HepG2 (cell line): ENCODE results near the gene CCDC7. TPM values are rescaled to one million over a fixed set of nuclear protein-coding genes. Genes with fewer than 3 reads are reported as not detected.

Source experiments
- ATAC-seq: fragments of 200-7000 bp; cut with Tn5 transposase; 3 replicates; pipeline ENCODE4 v1.9.1; 2020; ENCODE audit warnings: mild to moderate bottlenecking, moderate library complexity
- BruUV-seq: library from RNA; stranded (reverse); fragments of 400-500 nt; replicated peaks from 2 replicates; lab custom pipeline; 2021; lab: Mats Ljungman, UMichigan
- CTCF ChIA-PET: fragments of 300-600 bp; formaldehyde crosslinking; extraction: SDS; loops from one replicate; lab custom pipeline; 2021; ENCODE audit warnings: low total read pairs, inconsistent platforms, low intra/inter-chr PET ratio; lab: Yijun Ruan, JAX
- POLR2A ChIA-PET: fragments of 350-600 bp; sonication (Branson Sonifier 250); formaldehyde crosslinking; loops from one replicate; lab custom pipeline; 2020; ENCODE audit warnings: antibody characterized with exemption, inconsistent platforms; lab: Yijun Ruan, JAX
- DNase-seq: peaks from one replicate; pipeline ENCODE4 v3.0.0-alpha.2; 2015; ENCODE audit warnings: low spot score
- FAIRE-seq: peaks from 3 replicates; lab custom pipeline; 2011; peaks lifted over from hg19 to GRCh38; lab: Jason Lieb, UNC
- H2AFZ ChIP-seq: one replicate; pipeline ENCODE4 v1.6.1; 2011; ENCODE audit warnings: low read length, inconsistent platforms
- H3K27ac ChIP-seq: fragments of 300-600 bp; 3 replicates; pipeline ENCODE4 v1.8.0; 2011; ENCODE audit warnings: mixed run types, mild to moderate bottlenecking, mixed read lengths, low read length, inconsistent platforms; ENCODE audit not compliant: insufficient read depth; ENCODE audit errors: extremely low read length
- H3K27me3 ChIP-seq, 2 experiments: fragments of 200-600 bp in 1 of 2; 2 replicates in 1 of 2; 3 replicates in 1 of 2; pipeline versions ENCODE4 v1.6.0 to v1.8.0; 2011; ENCODE audit warnings: low read length in 2 of 2, mild to moderate bottlenecking in 2 of 2, moderate library complexity in 2 of 2, inconsistent platforms in 1 of 2; ENCODE audit not compliant: insufficient read depth in 2 of 2, control insufficient read depth in 1 of 2
- H3K36me3 ChIP-seq, 2 experiments: fragments of 200-600 bp in 1 of 2; replicated peaks in 1 of 2; 2 replicates in 1 of 2; 3 replicates in 1 of 2; pipeline versions ENCODE4 v1.5.1 to v1.8.0; 2011; ENCODE audit warnings: low read length in 2 of 2, inconsistent platforms in 1 of 2; ENCODE audit not compliant: insufficient read depth in 2 of 2, control insufficient read depth in 1 of 2
- H3K4me1 ChIP-seq: 2 replicates; pipeline ENCODE4 v1.5.1; 2012; ENCODE audit warnings: low read length, inconsistent platforms; ENCODE audit not compliant: insufficient read depth
- H3K4me2 ChIP-seq: 2 replicates; pipeline ENCODE4 v1.6.0; 2011; ENCODE audit warnings: low read depth, low read length, inconsistent platforms
- H3K4me3 ChIP-seq, 3 experiments: fragments of 200-600 bp in 1 of 3; sonication (generic), shearing (Covaris generic) in 1 of 3; replicated peaks in 1 of 3; 2 replicates each; pipeline ENCODE4 v1.5.1; 2011 to 2016; ENCODE audit warnings: low read length in 3 of 3, inconsistent platforms in 2 of 3, low read depth in 2 of 3, mild to moderate bottlenecking in 2 of 3, control low read depth in 1 of 3, mixed read lengths in 1 of 3; ENCODE audit not compliant: insufficient read depth in 1 of 3
- H3K79me2 ChIP-seq: one replicate; pipeline ENCODE4 v1.6.1; 2011; ENCODE audit warnings: low read length, inconsistent platforms; ENCODE audit not compliant: insufficient read depth
- H3K9ac ChIP-seq: 2 replicates; pipeline ENCODE4 v1.6.0; 2011; ENCODE audit warnings: mild to moderate bottlenecking, low read depth, low read length, inconsistent platforms; ENCODE audit not compliant: insufficient read depth
- H3K9me3 ChIP-seq: 2 replicates; pipeline ENCODE4 v1.5.1; 2012; ENCODE audit warnings: mild to moderate bottlenecking, low read length
- H4K20me1 ChIP-seq: 2 replicates; pipeline ENCODE4 v1.6.0; 2011; ENCODE audit warnings: inconsistent platforms, mild to moderate bottlenecking, low read length, moderate library complexity; ENCODE audit not compliant: insufficient read depth
- ARNT ChIP-seq: fragments of 450-650 bp; IDR thresholded peaks from 2 replicates; pipeline ENCODE4 v1.6.1; 2017
- BRCA1 ChIP-seq: sonication (generic); formaldehyde crosslinking; IDR thresholded peaks from 2 replicates; pipeline ENCODE4 v1.4.0; 2020; ENCODE audit warnings: missing genetic modification reagents
- GTF2F1 ChIP-seq: fragments of 150-350 bp; IDR thresholded peaks from 2 replicates; pipeline ENCODE4 v1.6.1; 2014; ENCODE audit warnings: low read length
- HBP1 ChIP-seq: IDR thresholded peaks from 2 replicates; pipeline ENCODE4 v1.6.1; 2016; ENCODE audit warnings: low read depth, control low read depth
- HNRNPUL1 ChIP-seq: fragments of 200-400 bp; formaldehyde crosslinking; IDR thresholded peaks from 2 replicates; pipeline ENCODE4 v1.6.1; 2017; ENCODE audit warnings: low read depth, mild to moderate bottlenecking, low read length, moderate library complexity
- MBNL3 ChIP-seq: fragments of 250-450 bp; sonication (Bioruptor Pico); conservative IDR thresholded peaks from 2 replicates; pipeline ENCODE4 v1.8.0; 2022; ENCODE audit warnings: mild to moderate bottlenecking, inconsistent platforms
- MYC ChIP-seq: sonication (generic); formaldehyde crosslinking; IDR thresholded peaks from 2 replicates; pipeline ENCODE4 v1.9.0; 2021; ENCODE audit warnings: missing genetic modification reagents, borderline replicate concordance
- NFAT5 ChIP-seq: sonication (generic); formaldehyde crosslinking; IDR thresholded peaks from 2 replicates; pipeline ENCODE4 v1.4.0; 2020; ENCODE audit warnings: missing genetic modification reagents
- NFKBIZ ChIP-seq: IDR thresholded peaks from 2 replicates; pipeline ENCODE4 v1.6.1; 2018; ENCODE audit warnings: missing genetic modification reagents, missing compliant biosample characterization
- POLR2A ChIP-seq, 2 experiments: IDR thresholded peaks; 2 replicates each; pipeline ENCODE4 v1.6.1; 2011; ENCODE audit warnings: low read depth in 2 of 2, low read length in 2 of 2, mild to moderate bottlenecking in 1 of 2, moderate library complexity in 1 of 2; ENCODE audit not compliant: insufficient read depth in 1 of 2
- SNAPC2 ChIP-seq: sonication (generic); formaldehyde crosslinking; IDR thresholded peaks from 2 replicates; pipeline ENCODE4 v1.8.1; 2022; ENCODE audit warnings: mild to moderate bottlenecking, missing genetic modification reagents
- TCF7L2 ChIP-seq: IDR thresholded peaks from 2 replicates; pipeline ENCODE4 v1.6.1; 2011; ENCODE audit warnings: mild to moderate bottlenecking, low read depth, low read length, moderate library complexity
- ZKSCAN8 ChIP-seq: IDR thresholded peaks from 2 replicates; pipeline ENCODE4 v1.6.1; 2016; ENCODE audit warnings: borderline replicate concordance, missing genetic modification reagents, missing compliant biosample characterization
- ZNF101 ChIP-seq: sonication (generic); formaldehyde crosslinking; IDR thresholded peaks from 2 replicates; pipeline ENCODE4 v1.4.0; 2020; ENCODE audit warnings: mild to moderate bottlenecking, low read depth, missing genetic modification reagents, borderline replicate concordance
- ZNF496 ChIP-seq: sonication (generic); formaldehyde crosslinking; IDR thresholded peaks from 2 replicates; pipeline ENCODE4 v1.8.1; 2023; ENCODE audit warnings: mild to moderate bottlenecking, moderate library complexity, missing genetic modification reagents; ENCODE audit not compliant: insufficient replicate concordance
- ZNF709 ChIP-seq: sonication (generic); formaldehyde crosslinking; IDR thresholded peaks from 2 replicates; pipeline ENCODE4 v1.5.0; 2020; ENCODE audit warnings: mild to moderate bottlenecking, missing genetic modification reagents
- WGBS: methylation state at CpG from one replicate; pipeline ENCODE4 v1.1.6; 2017; ENCODE audit warnings: low lambda C conversion rate; 5-methylcytosine and 5-hydroxymethylcytosine counted together
- in situ Hi-C: cut with HindIII; loops from 2 replicates; pipeline ENCODE4 v1.10.0; 2017; ENCODE audit warnings: low pct_unique_long_range_greater_than_20kb; ENCODE audit not compliant: extremely low pct_ligation_motif_present
- intact Hi-C: fragments of 100-400 bp; cut with micrococcal nuclease; formaldehyde crosslinking; loops from one replicate; pipeline ENCODE4 v1.10.0; 2022; ENCODE audit not compliant: unreplicated experiment
- polyA plus RNA-seq, 8 experiments: library from polyadenylated mRNA; depleted of rRNA in 3 of 8; stranded (reverse) in 7 of 8; unstranded in 1 of 8; fragments of >200 nt; fragmentation: Illumina TruSeq in 4 of 8; extraction: Trizol in 4 of 8; gene quantifications; 2 replicates each; pipeline versions ENCODE4 v1.2.1 to v1.2.3, GENCODE V29; 2011 to 2016; ENCODE audit warnings: low read depth in 4 of 8, missing spikeins in 1 of 8, mixed read lengths in 1 of 8; ENCODE audit not compliant: insufficient read depth in 1 of 8
- total RNA-seq, 5 experiments: library from RNA; depleted of rRNA; stranded (reverse); fragments of >200 nt; fragmentation: Illumina TruSeq; extraction: Trizol; gene quantifications; 2 replicates each; pipeline ENCODE4 v1.2.3, GENCODE V29; 2016; ENCODE audit warnings: low read depth in 1 of 5
- TF ChIP-seq, protein P1 (sequence below): sonication (generic); formaldehyde crosslinking; IDR thresholded peaks from 2 replicates; pipeline ENCODE4 v1.5.0; 2020; ENCODE audit warnings: mild to moderate bottlenecking, low read depth, missing genetic modification reagents, borderline replicate concordance
- TF ChIP-seq, protein P2 (sequence below): sonication (generic); formaldehyde crosslinking; IDR thresholded peaks from 2 replicates; pipeline ENCODE4 v1.5.0; 2020; ENCODE audit warnings: mild to moderate bottlenecking, missing genetic modification reagents, borderline replicate concordance

Gene CCDC7
- total and polyA plus RNA-seq, 2 of the 13 experiments (the other 11 are each of a cell fraction or from before 2014, with no cell fraction given) = 0.40 to 1.8 TPM

DNA sequence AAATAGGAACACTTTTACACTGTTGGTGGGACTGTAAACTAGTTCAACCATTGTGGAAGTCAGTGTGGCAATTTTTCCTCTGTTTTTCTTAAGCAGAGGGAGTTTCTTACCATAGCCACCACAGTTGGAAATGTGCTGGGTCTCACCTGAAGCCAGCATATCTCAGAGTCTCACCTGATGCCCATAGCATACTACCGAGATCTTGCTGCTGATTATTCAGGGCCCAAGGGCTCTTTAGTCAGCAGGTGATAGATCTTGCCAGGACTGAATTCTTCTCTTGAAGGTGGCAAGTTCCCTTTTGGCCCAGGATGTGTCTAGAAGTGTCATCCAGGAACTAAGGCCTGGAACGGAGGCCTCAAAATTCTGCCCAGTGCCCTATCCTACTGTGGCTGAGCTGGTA, 215.4 kb downstream of the CCDC7 start:
- H3K27ac ChIP-seq = no peak overlapping the region
- 9% methylated on average over 2 of the region's 2 CpGs for WGBS
- CTCF ChIA-PET = no interaction called here
- H3K79me2 ChIP-seq = no peaks in the 10 kb centered on the region
- H3K4me3 ChIP-seq = no peak overlapping the region
- ATAC-seq = no peak
- no peak overlapping the region for H2AFZ ChIP-seq
- H3K27me3 ChIP-seq = no peaks in the 10 kb centered on the region; a peak in 1 of 5 replicates
- no peaks in the 10 kb centered on the region for H3K4me1 ChIP-seq
- TF ChIP-seq, protein P1, sequence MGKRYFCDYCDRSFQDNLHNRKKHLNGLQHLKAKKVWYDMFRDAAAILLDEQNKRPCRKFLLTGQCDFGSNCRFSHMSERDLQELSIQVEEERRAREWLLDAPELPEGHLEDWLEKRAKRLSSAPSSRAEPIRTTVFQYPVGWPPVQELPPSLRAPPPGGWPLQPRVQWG = no peak
- TF ChIP-seq POLR2A (IDR thresholded peaks at IDR 0.05; ENCODE audit: insufficient read depth in 1 of 2, low read depth in 2 of 2, low read length in 2 of 2) (no peak), ZNF709 (no peak), NFKBIZ (CRISPR knock-in tag) (no peak), BRCA1 (CRISPR knock-in tag) (no peak), ARNT (no peak), ZKSCAN8 (CRISPR knock-in tag) (no peak), HBP1 (CRISPR knock-in tag) (no peak), SNAPC2 (CRISPR knock-in tag) (no peak), ZNF101 (no peak), MYC (CRISPR knock-in tag) (no peak), ZNF496 (no peak), MBNL3 (CRISPR knock-in tag) (no peak), GTF2F1 (no peak), TCF7L2 (no peak), NFAT5 (no peak), HNRNPUL1 (no peak)
- TF ChIP-seq, protein P2, sequence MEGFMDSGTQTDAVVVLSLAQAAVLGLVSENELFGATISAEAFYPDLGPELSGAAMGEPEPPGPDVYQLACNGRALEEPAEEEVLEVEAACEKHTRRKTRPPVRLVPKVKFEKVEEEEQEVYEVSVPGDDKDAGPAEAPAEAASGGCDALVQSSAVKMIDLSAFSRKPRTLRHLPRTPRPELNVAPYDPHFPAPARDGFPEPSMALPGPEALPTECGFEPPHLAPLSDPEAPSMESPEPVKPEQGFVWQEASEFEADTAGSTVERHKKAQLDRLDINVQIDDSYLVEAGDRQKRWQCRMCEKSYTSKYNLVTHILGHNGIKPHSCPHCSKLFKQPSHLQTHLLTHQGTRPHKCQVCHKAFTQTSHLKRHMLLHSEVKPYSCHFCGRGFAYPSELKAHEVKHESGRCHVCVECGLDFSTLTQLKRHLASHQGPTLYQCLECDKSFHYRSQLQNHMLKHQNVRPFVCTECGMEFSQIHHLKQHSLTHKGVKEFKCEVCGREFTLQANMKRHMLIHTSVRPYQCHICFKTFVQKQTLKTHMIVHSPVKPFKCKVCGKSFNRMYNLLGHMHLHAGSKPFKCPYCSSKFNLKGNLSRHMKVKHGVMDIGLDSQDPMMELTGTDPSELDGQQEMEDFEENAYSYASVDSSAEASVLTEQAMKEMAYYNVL (CRISPR knock-in tag) = no peak
- no peak for DNase-seq
- H3K9me3 ChIP-seq = peaks cover 21% of the 10 kb centered on the region
- no peak for FAIRE-seq
- POLR2A ChIA-PET = no interaction called here
- intact Hi-C loops = no loop called here
- no peak overlapping the region for H3K9ac ChIP-seq
- in situ Hi-C loops = no loop called here
- no peaks in the 10 kb centered on the region for H3K36me3 ChIP-seq
- no TSS peak for BruUV-seq
- no peak overlapping the region for H3K4me2 ChIP-seq
- no peaks in the 10 kb centered on the region for H4K20me1 ChIP-seq
